GM10847 (cell line): ENCODE measurements around the gene KCNH1.

Source experiments
- POLR2A ChIP-seq: IDR thresholded peaks from 2 replicates; pipeline ENCODE4 v1.6.1; 2011; ENCODE audit not compliant: insufficient read length; ENCODE audit errors: extremely low read depth

KCNH1 gene

DNA sequence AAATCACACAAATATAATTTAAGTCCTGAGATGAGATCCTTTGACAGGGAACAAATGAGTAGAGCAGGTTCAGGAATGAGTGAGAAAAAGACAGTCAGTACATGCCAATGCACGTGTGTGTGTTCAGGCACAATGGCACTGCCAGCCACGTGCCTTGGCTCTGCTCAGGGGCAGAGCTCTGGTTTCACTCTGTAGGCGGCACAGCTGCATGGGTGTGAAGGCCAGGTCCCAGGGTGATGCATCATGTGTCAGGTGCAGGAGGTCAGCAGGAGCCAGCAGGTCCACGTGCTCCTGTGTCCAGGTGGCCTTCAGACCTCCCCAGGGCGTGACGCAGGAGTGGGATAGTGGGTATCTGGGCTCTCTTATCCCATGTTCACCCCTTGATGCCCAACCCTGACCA lies 386.1 kb downstream of the KCNH1 start:
- TF ChIP-seq POLR2A, result no peak

DNA sequence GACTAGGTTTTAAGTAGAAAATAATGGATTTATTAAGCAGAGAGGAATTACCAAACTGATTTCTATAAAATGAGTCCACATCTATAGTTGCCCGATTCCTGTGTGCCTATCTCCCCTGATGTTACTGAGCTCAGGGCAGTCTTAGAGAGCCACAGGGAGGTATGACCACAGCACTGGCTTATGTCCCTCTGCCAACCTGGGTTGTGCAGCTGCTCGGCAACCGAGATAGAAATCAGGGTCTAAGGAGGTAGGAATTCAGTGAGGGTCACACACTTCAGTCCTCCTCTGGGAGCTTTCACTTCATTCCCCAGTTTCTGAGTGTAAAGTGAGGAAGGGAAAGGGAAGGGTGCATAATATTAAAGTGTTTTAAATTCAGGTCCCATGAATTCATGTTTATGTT lies 386.8 kb downstream of the KCNH1 start:
- TF ChIP-seq POLR2A, result no peak

DNA sequence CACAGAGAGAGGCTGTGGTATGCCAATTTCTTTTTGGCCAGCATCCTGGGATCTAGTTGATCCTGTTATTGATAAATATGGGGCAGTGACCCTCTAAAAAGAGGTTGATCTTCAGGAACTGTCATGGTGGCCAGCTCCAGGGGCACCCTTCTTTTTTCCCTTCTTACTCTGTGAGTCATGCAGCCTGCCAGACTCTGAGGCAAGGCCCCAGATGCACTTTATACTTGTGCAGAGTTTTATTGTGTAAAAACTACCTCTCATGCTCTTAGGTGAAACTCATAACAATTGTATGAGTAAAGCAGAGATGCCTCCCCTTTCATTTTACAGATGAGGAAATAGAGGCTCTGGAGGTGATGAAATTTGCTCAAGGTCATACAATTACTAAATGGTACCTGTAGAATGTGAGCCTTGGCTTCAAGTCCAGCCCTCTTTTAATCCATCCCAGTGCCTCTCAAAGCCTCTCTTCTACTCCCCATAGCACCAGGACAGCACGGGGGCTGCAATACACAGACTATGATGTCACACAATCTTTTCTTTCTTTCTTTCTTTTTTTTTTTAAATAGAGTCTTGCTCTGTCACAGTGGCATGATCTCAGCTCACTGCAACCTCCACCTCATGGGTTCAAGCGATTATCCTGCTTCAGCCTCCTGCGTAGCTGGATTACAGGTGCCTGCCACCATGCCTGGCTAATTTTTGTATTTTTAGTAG lies 387.8 kb downstream of the KCNH1 start:
- no peak for TF ChIP-seq POLR2A

DNA sequence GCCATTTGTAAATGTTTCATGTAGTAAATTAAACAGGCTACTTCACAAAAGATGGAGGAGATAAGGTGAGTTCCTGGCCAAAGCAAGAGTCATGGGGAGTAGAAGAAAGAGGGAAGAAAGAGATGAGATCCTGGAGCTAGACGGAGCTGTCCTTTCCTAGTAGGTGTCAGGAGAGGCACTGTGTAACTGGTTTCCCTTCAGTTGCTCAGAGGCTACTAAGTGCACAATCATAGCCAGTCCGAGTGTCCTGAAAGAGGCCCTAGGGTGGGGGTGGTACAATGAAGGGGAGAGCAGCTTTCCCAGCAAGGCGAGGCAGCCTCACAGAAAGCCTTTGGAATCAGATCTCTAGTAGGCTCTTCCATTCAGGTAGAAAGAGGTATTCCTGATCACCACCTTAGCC lies 390.9 kb downstream of the KCNH1 start:
- no peak for TF ChIP-seq POLR2A

DNA sequence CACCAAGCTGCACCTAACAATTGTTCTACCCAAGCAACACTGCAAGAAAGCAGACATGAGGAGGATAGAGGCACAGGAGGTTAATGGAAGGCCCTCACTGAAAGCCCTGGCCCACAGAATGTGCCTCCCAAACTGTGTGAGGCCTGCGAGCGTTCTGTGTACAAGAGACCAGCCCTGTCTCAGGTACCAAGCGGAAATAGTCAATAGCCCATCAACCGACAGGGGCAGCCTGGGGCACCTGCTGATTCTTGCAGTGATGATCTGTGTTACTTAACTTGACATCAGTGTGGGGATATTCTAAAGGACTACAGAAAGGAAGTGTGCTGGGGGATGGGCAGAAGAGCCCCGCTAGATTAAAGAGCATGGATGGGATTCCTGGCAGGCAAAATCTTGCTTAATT lies 392.4 kb downstream of the KCNH1 start:
- no peak for TF ChIP-seq POLR2A

DNA sequence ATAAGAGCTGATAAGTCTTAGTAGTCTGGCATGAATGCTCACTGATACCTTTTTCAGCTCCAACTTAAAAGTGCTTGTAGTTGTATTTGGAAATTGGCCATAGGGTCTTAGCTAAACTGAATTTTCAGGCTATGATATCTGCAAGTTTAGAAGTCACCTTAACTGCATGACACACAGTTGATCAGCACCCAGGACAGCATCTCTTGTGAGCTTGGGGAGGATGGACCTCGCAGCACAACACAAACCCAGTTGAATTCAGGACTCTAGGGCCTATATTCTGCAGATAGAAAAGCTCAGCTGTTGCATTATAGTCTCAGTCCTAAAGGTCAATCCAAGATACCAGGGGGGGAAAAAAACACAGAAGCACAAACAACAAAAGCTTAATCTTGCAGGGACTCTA lies 394.3 kb downstream of the KCNH1 start:
- no peak for TF ChIP-seq POLR2A

DNA sequence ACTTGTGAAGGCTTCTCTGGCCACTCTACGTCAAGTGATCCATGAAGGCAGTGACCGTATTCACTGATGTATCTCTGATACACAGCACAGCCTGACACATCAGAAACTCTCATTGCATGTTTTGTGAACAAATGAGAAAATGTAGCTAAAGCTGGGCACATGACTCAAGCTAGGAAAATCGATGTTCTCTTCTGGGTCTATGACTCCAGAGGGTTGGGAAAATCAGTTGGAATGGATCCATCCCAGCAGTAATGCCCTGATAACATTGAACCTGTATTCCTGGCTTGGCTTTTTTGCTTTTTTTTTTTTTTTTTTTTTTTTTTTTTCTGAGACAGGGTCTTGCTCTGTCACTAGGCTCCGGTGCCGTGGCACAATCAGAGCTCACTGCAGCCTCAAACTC lies 395.7 kb downstream of the KCNH1 start:
- no peak for TF ChIP-seq POLR2A

DNA sequence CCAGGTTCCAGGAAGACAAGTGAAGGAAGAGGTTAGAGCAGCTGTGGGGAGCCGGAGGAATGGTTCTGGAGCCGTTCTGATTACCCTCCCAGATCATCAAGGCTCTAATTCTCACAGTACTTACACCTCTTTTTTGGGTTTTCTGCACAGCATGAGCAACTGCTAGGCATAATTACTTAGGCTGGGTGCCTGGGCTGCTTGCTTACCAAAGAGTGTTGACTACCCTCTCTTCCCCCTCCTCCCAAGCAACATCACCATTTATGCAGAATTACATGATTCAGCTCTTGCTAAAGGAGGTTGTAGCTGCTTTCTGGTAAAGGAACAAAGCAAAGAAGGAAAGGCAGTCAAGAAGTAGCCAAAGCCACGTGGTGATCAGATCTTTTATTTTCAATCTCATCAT lies 397.2 kb downstream of the KCNH1 start:
- TF ChIP-seq POLR2A, result no peak

DNA sequence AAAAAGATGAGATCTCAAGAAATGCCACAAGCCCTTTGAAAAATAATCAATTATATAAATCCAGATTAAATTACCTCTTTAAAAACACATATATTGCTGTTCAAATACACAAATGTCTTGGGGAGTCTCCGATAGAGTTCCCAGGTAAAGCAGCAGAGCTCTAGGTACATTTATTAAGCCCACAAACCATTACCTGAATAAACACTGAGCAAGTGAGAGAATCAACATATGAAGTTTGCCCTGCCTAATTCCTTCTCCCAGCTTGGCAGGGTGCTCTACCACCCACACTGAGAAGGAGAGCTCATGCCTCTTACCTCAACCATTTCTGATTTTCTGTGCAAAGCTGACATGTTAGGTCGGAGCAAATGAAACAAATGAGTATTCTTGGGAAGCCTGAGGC lies 402.4 kb downstream of the KCNH1 start:
- no peak for TF ChIP-seq POLR2A

DNA sequence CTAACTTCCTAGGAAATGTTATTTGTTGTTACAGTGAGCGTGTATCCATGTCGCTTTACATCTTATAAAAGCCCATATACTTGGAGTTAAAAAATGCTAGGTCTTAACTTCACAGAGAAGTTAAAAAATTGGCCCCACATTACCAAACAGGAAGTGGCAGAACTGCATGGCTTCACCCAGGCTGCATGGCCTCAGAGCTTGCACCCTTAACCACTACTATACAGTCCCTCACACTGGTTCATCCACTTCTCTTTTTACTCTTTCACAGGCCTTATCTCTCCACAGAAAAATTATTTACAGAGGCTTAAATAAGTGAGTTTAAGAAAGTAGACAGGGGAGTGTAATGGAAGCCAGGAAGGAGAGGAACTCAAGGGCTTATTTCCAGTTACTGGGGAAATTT lies 402.8 kb downstream of the KCNH1 start:
- no peak for TF ChIP-seq POLR2A

DNA sequence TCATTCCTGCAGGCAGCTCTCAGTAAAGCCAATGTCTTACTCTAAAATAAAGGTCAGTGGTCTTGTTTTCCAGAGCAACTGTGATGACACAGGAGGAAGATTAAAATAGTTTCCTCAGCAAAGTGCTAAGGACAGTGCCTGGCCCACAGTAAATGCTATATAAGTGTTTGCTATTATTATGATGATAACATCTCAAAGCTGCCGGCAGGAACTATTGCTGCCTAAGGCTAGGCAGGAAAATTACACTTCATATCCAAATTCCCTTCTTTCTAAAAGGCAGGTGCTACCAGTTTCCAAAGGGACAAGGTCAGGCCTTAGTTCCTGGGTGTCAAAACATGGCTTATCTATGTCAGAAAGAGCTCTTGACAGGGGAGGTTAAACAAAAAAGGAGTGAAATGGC lies 403.9 kb downstream of the KCNH1 start:
- TF ChIP-seq POLR2A, result no peak

DNA sequence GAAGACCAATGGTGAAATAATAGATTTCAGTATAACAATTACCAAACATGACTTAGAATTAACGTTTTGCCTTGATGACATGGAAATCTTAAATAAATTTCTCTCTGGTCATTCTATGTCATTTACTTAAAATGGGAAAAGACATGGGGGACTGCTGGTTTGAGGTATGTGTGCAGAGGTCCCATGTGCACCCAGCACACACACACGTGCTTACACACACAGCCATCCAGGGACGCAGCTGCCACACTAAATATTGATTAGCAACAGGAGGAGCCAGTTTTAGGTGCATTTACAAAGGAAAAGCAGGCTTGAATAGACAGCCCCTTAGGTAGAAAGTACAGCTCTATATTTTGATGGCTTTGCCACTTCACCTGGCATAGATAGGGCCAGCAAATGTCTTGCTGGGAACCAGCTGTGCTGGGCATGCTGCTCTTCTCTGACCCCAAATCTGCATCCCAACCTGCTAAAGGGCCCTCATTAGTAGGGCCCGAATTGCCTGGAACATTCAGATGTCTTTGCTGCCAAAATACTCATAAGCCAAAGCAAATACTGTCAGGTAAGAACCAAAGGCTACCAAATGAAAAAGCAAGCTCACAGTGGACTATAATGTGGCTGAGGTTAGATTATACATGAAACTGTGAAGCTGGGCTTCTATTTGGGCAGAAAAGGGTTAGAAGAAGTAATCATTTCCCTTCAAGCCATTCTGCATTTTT lies 405.4 kb downstream of the KCNH1 start:
- no peak for TF ChIP-seq POLR2A

DNA sequence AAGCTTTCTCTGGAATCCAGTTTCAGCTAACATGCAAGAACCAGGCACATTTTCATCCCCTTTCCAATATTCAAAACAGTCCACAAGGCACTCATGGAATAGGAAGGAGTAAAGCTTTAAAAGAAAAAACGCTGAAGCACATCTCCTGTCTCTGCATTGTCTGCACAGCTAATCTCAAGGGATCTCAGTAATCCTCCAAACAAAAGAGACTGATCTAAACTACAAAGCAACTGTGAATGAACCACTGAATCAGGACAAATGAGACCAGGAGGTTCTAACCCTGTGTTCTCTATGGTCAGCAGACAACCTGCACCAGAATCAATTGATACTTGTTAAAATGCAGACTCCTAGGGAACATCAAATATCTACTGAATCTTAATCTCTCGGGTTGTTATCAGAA lies 406.2 kb downstream of the KCNH1 start:
- no peak for TF ChIP-seq POLR2A

DNA sequence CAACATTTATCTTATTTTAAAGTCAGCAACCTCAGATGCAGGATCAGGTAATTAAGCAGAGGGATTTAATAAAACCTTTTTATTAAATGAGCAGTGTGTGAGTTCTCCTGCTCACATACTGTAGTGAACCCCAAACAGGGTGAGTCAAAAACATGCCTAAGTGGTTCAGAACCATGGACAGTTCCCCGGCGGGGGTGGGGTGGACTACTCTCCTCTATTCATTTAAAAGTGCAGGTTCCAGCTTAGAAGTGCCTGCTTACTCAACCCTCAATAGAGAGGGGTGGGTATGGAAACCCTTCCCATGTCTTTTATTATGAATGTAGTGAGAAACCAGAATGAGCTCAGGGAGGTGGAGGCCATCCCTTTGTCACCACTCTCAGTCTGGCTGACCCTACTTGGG lies 407.3 kb downstream of the KCNH1 start:
- no peak for TF ChIP-seq POLR2A

DNA sequence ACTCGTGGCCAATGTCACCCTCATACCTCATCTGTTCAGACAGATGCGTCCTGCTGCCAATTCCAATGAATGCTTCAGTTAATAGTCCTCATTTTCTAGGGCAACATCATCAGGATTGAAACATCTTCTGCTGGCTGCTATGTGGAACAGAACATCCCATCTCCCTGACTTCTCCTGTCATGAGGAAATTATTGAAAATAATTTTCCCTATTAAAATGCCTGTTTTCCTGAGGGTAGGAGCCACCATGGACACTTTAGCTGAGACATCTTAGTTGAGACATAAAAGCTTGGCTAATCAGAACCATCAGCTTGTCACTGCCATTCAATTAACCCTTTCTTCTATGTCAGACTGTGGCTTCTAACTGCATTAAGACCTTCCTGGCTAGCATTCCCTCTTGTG lies 409.2 kb downstream of the KCNH1 start:
- no peak for TF ChIP-seq POLR2A

DNA sequence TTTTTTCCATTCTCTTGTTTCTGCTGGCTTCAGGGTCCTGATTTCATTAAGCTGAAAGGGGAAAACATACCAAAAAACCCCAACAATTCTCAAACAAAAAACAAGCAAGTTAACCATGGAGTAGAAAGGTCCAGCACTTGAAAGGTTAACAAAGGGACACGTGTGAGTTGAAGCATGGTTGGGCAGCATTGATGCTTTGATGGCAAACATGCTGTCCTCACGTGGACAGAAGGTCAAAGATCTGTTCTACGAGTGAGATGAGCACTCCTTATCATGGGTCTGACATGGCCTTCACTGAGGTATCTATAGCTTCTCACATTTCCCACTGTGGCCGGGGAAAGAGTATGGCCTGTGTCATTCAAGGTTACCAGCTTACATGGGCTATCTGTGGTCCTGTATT lies 410.3 kb downstream of the KCNH1 start:
- no peak for TF ChIP-seq POLR2A
